Upper lobe of left lung (tissue), 4 donors: ENCODE measurements around the gene ADGRV1.

Source experiments
- CTCF ChIP-seq, 6 experiments: fragments of 450-650 bp in 4 of 6; fragments of 200-600 bp in 2 of 6; sonication (generic) in 2 of 6; IDR thresholded peaks; one replicate each; pipeline ENCODE4 v1.5.1; 2016 to 2019; ENCODE audit warnings: antibody characterized with exemption in 6 of 6
- POLR2A ChIP-seq, 4 donors: fragments of 450-650 bp; IDR thresholded peaks; one replicate each; pipeline ENCODE4 v1.5.1; 2016 to 2017; ENCODE audit warnings: antibody characterized with exemption in 4 of 4, mild to moderate bottlenecking in 2 of 4

GRCh38 chr5:91154338-91154737 lies 595.7 kb downstream of the ADGRV1 start:
- TF ChIP-seq POLR2A (IDR thresholded peaks at IDR 0.05) (no peak), CTCF (IDR thresholded peaks at IDR 0.05) (no peak)
